Right atrium auricular region (tissue), 2 donors: ENCODE measurements around the gene PRKG2. TPM values are rescaled to one million over a fixed set of nuclear protein-coding genes. Genes with fewer than 3 reads are reported as not detected.

Experiments
- DNase-seq: peaks from one replicate; pipeline ENCODE4 v3.0.0-alpha.2; 2019; ENCODE audit warnings: low spot score
- H3K27ac ChIP-seq, 2 donors: fragments of 200-600 bp; sonication (generic); 1 replicate in 1 of 2; 2 replicates in 1 of 2; pipeline ENCODE4 v1.5.1; 2016 to 2019
- H3K27me3 ChIP-seq, 2 donors: fragments of 200-600 bp; sonication (generic); one replicate each; pipeline versions ENCODE4 v1.5.1 to v1.6.0; 2017 to 2019
- H3K36me3 ChIP-seq: fragments of 200-600 bp; sonication (generic); one replicate; pipeline ENCODE4 v1.5.1; 2016
- H3K4me1 ChIP-seq, 2 donors: fragments of 200-600 bp; sonication (generic); one replicate each; pipeline versions ENCODE4 v1.5.1 to v1.6.0; 2017 to 2019
- H3K4me3 ChIP-seq, 2 donors: fragments of 200-600 bp; sonication (generic); 1 replicate in 1 of 2; 2 replicates in 1 of 2; pipeline ENCODE4 v1.5.1; 2017 to 2019; ENCODE audit warnings: mild to moderate bottlenecking in 1 of 2, moderate library complexity in 1 of 2
- H3K9me3 ChIP-seq, 2 donors: fragments of 200-600 bp; sonication (generic); one replicate each; pipeline ENCODE4 v1.5.1; 2019
- total RNA-seq, 2 donors: library from RNA; depleted of rRNA; stranded (reverse); fragments of >200 nt; gene quantifications; one replicate each; pipeline ENCODE4 v1.1.0, GENCODE V29; 2016
- TF ChIP-seq, protein P1 (sequence below), 2 donors: fragments of 200-600 bp; sonication (generic); IDR thresholded peaks; one replicate each; pipeline ENCODE4 v1.5.1; 2019; ENCODE audit warnings: antibody characterized with exemption in 2 of 2

Gene PRKG2
- total RNA-seq, 2 donors from 2014 or later = 2.5 to 20.7 TPM

DNA sequence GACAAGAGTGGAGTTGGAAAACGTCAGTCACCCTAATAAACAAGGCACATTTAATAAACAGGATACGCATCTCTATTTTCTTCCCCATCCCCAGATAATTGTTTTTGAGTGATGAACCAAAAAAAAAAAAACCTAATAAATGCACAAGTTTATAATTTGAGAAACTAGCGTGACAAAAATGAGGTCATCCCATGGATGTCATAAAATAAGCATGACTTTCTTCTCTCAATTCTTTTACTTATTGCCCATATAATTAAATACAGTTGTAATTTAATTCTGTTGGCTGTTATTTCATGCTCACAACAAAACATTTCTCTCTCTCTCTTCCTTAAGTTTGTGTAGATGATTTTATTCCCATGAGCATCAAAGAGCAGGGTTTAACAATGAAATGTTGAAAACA, 20.7 kb downstream of the PRKG2 start:
- Histone ChIP-seq H3K9me3 (no peaks in the 10 kb centered on the region), H3K4me1 (peaks cover 0 to 6% of the 10 kb centered on the region in 2 donors), H3K27ac (no peak overlapping the region), H3K27me3 (no peaks in the 10 kb centered on the region), H3K36me3 (no peaks in the 10 kb centered on the region), H3K4me3 (no peak overlapping the region)
- no peak for DNase-seq
- TF ChIP-seq, protein P1, sequence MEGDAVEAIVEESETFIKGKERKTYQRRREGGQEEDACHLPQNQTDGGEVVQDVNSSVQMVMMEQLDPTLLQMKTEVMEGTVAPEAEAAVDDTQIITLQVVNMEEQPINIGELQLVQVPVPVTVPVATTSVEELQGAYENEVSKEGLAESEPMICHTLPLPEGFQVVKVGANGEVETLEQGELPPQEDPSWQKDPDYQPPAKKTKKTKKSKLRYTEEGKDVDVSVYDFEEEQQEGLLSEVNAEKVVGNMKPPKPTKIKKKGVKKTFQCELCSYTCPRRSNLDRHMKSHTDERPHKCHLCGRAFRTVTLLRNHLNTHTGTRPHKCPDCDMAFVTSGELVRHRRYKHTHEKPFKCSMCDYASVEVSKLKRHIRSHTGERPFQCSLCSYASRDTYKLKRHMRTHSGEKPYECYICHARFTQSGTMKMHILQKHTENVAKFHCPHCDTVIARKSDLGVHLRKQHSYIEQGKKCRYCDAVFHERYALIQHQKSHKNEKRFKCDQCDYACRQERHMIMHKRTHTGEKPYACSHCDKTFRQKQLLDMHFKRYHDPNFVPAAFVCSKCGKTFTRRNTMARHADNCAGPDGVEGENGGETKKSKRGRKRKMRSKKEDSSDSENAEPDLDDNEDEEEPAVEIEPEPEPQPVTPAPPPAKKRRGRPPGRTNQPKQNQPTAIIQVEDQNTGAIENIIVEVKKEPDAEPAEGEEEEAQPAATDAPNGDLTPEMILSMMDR (IDR thresholded peaks at IDR 0.05) = no peak

DNA sequence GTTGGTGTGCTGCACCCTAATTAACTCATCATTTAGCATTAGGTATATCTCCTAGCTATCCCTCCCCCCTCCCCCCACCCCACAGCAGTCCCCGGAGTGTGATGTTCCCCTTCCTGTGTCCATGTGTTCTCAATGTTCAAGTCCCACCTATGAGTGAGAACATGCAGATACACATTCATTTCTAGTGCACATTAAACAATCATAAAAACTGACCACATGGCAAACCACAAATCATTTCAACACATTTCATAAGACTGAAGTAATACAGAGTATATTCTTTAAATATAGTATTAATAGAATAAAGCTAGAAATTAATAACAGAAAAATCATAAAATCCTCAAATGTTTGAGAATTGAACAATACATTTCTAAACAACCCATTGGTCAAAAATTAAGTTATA, 34.1 kb downstream of the PRKG2 start:
- no peak for DNase-seq
- no peaks in the 10 kb centered on the region for H3K4me1 ChIP-seq
- TF ChIP-seq, protein P1 (IDR thresholded peaks at IDR 0.05) = no peak
- no peaks in the 10 kb centered on the region for H3K27me3 ChIP-seq
- H3K9me3 ChIP-seq = no peaks in the 10 kb centered on the region
- no peaks in the 10 kb centered on the region for H3K36me3 ChIP-seq
- H3K4me3 ChIP-seq = no peak overlapping the region
- no peak overlapping the region for H3K27ac ChIP-seq

DNA sequence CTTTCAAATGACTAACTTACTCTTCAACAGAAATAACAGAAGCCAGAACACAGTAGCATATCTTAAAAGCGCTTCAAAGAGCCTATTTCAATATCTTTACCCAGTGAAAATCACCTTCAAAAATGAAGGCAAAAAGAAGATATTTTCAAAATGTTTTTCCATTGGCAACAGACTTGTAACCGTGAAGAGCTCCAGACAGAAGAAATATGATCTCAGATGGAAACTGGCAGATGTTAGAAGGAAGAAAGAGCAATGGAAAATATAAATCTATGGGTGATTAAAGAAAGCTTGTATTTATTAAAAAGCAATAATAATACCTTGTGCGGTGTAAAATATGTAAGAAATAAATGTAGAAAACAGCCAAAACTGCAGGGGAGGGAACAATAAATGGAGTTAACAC, 35.7 kb downstream of the PRKG2 start:
- H3K4me3 ChIP-seq = no peak overlapping the region
- H3K4me1 ChIP-seq = no peaks in the 10 kb centered on the region
- H3K27me3 ChIP-seq = no peaks in the 10 kb centered on the region
- no peak overlapping the region for H3K27ac ChIP-seq
- H3K9me3 ChIP-seq = no peaks in the 10 kb centered on the region
- DNase-seq = no peak
- TF ChIP-seq, protein P1 (IDR thresholded peaks at IDR 0.05) = no peak
- H3K36me3 ChIP-seq = no peaks in the 10 kb centered on the region

DNA sequence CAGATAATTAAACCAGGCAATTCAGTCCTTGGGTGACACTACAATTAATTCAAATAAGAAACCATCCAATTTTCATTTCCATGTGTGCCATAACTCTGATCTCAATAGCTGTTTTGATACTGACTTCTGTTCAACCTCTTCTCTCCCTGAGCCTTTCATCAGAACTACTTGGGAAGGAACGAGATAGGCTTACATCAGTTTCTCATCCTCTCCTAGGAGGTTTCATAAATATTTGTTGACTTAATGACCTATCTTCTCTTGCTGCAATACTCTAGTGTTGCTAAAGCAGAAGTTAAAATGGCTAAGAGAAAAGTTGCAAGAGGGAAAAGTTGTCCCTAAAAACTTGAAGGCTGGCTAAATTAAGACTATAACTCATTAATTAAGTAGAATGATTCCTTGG, 41.8 kb downstream of the PRKG2 start:
- H3K27me3 ChIP-seq = no peaks in the 10 kb centered on the region
- H3K4me3 ChIP-seq = no peak overlapping the region
- no peaks in the 10 kb centered on the region for H3K9me3 ChIP-seq
- no peaks in the 10 kb centered on the region for H3K4me1 ChIP-seq
- TF ChIP-seq, protein P1 (IDR thresholded peaks at IDR 0.05) = no peak
- H3K27ac ChIP-seq = no peak overlapping the region
- no peaks in the 10 kb centered on the region for H3K36me3 ChIP-seq
- no peak for DNase-seq

DNA sequence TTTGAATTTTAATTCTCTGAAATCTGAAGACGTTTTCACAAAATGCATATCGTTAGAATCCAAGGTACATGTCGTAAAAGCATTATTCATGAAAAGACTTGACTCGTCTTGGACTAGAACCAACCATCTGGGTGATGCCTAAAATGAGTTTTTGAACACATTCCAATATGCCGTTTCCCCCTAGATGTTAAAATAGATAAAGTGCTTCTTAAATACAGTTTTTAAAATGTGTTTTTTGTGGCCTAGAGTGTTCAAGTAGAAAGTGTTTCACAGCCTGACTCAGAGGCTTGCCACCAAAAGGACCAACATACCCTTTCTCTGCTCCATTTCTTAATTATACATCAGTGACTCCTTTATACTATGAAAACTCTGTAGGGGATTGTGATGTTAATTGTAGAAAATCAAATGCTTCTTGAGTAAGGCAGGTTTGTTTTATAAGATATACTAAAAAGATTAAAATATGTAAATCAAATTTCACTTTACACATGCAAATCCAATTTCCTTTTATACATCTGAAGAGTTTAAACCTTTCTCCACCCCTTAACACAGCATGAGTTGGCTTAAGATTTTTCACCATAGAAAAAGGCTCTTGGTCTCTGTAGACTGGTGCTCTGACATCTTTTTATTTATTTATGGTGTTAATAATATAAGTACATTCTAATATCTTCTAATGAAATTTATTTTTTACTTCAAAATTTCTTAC, 48.4 kb downstream of the PRKG2 start:
- Histone ChIP-seq H3K4me3 (no peak overlapping the region), H3K36me3 (no peaks in the 10 kb centered on the region), H3K4me1 (no peaks in the 10 kb centered on the region), H3K27ac (no peak overlapping the region), H3K9me3 (no peaks in the 10 kb centered on the region), H3K27me3 (no peaks in the 10 kb centered on the region)
- TF ChIP-seq, protein P1 (IDR thresholded peaks at IDR 0.05) = no peak
- no peak for DNase-seq
